ENCODE results near the gene KIRREL3. TPM values are rescaled to one million over a fixed set of nuclear protein-coding genes. Genes with fewer than 3 reads are reported as not detected.

Gene KIRREL3
- total and polyA plus RNA-seq, 2 donors (not counting 3 experiments of a cell fraction or from before 2014, with no cell fraction given): not detected

DNA sequence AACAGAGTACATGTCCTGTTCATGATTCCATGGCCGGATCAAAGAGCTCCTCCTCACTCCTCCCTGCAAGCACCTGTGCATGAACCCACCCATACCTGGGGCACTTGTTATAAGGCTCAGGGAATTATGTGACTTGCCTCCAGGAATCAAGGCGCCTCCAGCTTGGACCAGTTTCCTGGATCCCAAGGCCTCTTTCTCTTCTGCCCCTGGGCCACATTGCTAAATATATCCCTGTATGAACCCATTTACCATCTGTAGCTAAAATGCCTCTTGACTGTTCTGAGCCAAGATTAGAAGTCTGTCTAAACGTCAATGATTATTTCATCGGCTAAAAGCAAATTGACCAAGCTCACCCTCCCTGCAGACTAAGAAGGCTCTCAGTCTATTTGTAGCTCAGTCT is 135.6 kb downstream of the KIRREL3 start:
- H3K4me3 ChIP-seq (replicated peaks in 1 of 3; ENCODE audit: insufficient read depth in 1 of 3, low read depth in 1 of 3, low read length in 3 of 3): no peak overlapping the region
- no peaks in the 10 kb centered on the region for H3K9me1 ChIP-seq (replicated peaks; ENCODE audit: control insufficient read depth, extremely low read depth, insufficient read depth, low read length)
- ChIA-PET POLR2A (no interaction called here), CTCF (no interaction called here)
- no peak for FAIRE-seq
- H4K20me1 ChIP-seq (replicated peaks; ENCODE audit: control insufficient read depth, extremely low read depth, insufficient read depth, low read length): no peaks in the 10 kb centered on the region
- H3K9ac ChIP-seq (replicated peaks; ENCODE audit: extremely low read depth, insufficient read depth, low read length): no peak overlapping the region
- intact Hi-C loops (cut with micrococcal nuclease) (no loop called here), dilution Hi-C loops (cut with MboI; ENCODE audit: extremely low pct_ligation_motif_present, low sequenced_read_pairs) (no loop called here)
- DNase-seq (ENCODE audit: low read depth, low spot score): no peak
- no peak overlapping the region for H3K27ac ChIP-seq (ENCODE audit: insufficient read depth, low read depth, low read length)
- no peaks in the 10 kb centered on the region for H3K27me3 ChIP-seq (ENCODE audit: control insufficient read depth in 2 of 2, insufficient read depth in 2 of 2, low read length in 2 of 2)
- H3K36me3 ChIP-seq (ENCODE audit: control insufficient read depth in 2 of 2, extremely low read depth in 1 of 2, insufficient read depth in 2 of 2, low read length in 2 of 2): no peaks in the 10 kb centered on the region
- no peak overlapping the region for H2AFZ ChIP-seq (ENCODE audit: low read depth, low read length)
- BruUV-seq (replicated peaks): no TSS peak
- no peak overlapping the region for H3K4me2 ChIP-seq (ENCODE audit: insufficient read depth, low read length)
- TF ChIP-seq EZH2 (IDR thresholded peaks at IDR 0.05; ENCODE audit: borderline replicate concordance, low read depth, low read length, severe bottlenecking): no peak
- no peak for TF ChIP-seq GATA2 (IDR thresholded peaks at IDR 0.05; ENCODE audit: insufficient read depth, insufficient read length, low read depth, low read length)
- TF ChIP-seq, protein P1, sequence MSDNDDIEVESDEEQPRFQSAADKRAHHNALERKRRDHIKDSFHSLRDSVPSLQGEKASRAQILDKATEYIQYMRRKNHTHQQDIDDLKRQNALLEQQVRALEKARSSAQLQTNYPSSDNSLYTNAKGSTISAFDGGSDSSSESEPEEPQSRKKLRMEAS (IDR thresholded peaks at IDR 0.05; ENCODE audit: insufficient read depth, insufficient read length): no peak
- TF ChIP-seq POLR2AphosphoS5 (IDR thresholded peaks at IDR 0.05; ENCODE audit: insufficient read depth, low read depth, low read length): no peak
- TF ChIP-seq POLR2A (IDR thresholded peaks at IDR 0.05; ENCODE audit: low read depth, low read length): no peak
- no peak for TF ChIP-seq CTCF (IDR thresholded peaks at IDR 0.05; ENCODE audit: extremely low read depth in 1 of 2, insufficient read depth in 1 of 2, low read depth in 1 of 2, low read length in 2 of 2)
- TF ChIP-seq JUN (IDR thresholded peaks at IDR 0.05; ENCODE audit: borderline replicate concordance, insufficient read depth, insufficient read length, low read depth): no peak
- TF ChIP-seq MYC (IDR thresholded peaks at IDR 0.05; ENCODE audit: low read depth, low read length): no peak
- H3K4me1 ChIP-seq (ENCODE audit: control insufficient read depth, extremely low read depth, insufficient read depth, low read length): no peaks in the 10 kb centered on the region
- H3K9me3 ChIP-seq (replicated peaks; ENCODE audit: control insufficient read depth, insufficient read depth, low read length): no peaks in the 10 kb centered on the region
- no peaks in the 10 kb centered on the region for H3K79me2 ChIP-seq (ENCODE audit: control insufficient read depth, insufficient read depth, low read length)

Measured in endothelial cell of umbilical vein (primary cell).